ENCODE measurements around the gene HIPK4. TPM values are rescaled to one million over a fixed set of nuclear protein-coding genes. Genes with fewer than 3 reads are reported as not detected.

Gene HIPK4
- total RNA-seq, 1 experiment from 2014 or later = not detected

- Histone ChIP-seq H4K20me1 (ENCODE audit: low read length) (no peaks in the 10 kb centered on the region), H3K36me3 (ENCODE audit: low read depth, low read length) (peaks cover 8% of the 10 kb centered on the region; the same call in 1 of the 2 replicates), H3K9me2 (replicated peaks; ENCODE audit: low read length) (no peaks in the 10 kb centered on the region), H3K4me3 (ENCODE audit: low read length) (peak overlapping the region; percentile 76), H3K9ac (ENCODE audit: low read length) (peak overlapping the region; percentile 75), H3K4me2 (ENCODE audit: low read length) (peak overlapping the region; percentile 90), H2AFZ (ENCODE audit: low read length) (peak overlapping the region; percentile 79), H3K27me3 (ENCODE audit: low read length) (no peaks in the 10 kb centered on the region), H3K27ac (ENCODE audit: low read length) (peak overlapping the region; percentile 70), H3K79me2 (ENCODE audit: low read length) (peaks cover 33% of the 10 kb centered on the region), H3F3A (ENCODE audit: low read length, unreplicated experiment) (no peaks in the 10 kb centered on the region), H3K4me1 (ENCODE audit: insufficient read depth, low read length) (peaks cover 10% of the 10 kb centered on the region), H3K9me3 (ENCODE audit: low read length) (no peaks in the 10 kb centered on the region)
- CTCF ChIA-PET = interaction anchor here (0.6 to 1.5 kb wide), 10 partner anchors 17 to 501 kb away, joined by 3 to 11 read pairs (median 4); partner anchors contain the start of genes C19orf47, PLD3 and SERTAD3
- ATAC-seq (no peak), DNase-seq (no peak)
- TF ChIP-seq CTCF (conservative IDR thresholded peaks at IDR 0.05; ENCODE audit: low read depth, low read length) = no peak
- POLR2A ChIA-PET (ENCODE audit: unreplicated experiment) = interaction anchor here (0.5 to 0.8 kb wide), 2 partner anchors 12 to 43 kb away, joined by 4 to 10 read pairs; no protein-coding TSS in a partner anchor
- BruUV-seq (replicated peaks) = no TSS peak
- intact Hi-C loops (cut with micrococcal nuclease) = loop anchor here (2.0 to 5.0 kb wide), 2 partner anchors 22 to 73 kb away; partner anchors contain the start of genes C19orf47 and PLD3
These were observed 30.4 kb upstream of the HIPK4 start for GRCh38 chr19:40420451-40420765.

DNA sequence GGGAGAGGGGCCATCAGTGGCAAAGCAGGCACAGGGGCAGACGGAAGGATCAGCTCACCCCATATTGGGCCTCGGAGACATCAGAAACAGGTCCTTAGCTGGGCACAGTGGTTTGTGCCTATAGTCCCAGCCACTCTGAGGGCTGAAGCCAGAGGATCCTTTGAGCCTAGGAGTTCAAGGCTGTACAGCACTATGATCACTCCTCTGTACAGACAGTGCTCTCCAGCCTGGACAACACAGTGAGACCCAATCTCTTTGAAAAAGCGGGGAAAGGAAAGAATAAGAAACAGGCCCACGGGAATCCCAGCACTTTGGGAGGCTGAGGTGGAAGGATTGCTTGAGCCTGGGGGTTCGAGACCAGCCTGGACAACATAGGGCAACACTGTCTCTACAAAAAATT lies 29.8 kb upstream of the HIPK4 start:
- CTCF ChIA-PET = interaction anchor here (0.6 to 1.2 kb wide), 3 partner anchors 44 to 85 kb away, joined by 6 to 11 read pairs (median 6); no protein-coding TSS in a partner anchor
- no TSS peak for BruUV-seq (replicated peaks)
- no peaks in the 10 kb centered on the region for H4K20me1 ChIP-seq (ENCODE audit: low read length)
- intact Hi-C loops (cut with micrococcal nuclease) = loop anchor here (2.0 to 5.0 kb wide), 2 partner anchors 23 to 72 kb away; partner anchors contain the start of genes C19orf47 and PLD3
- no peak for DNase-seq
- POLR2A ChIA-PET (ENCODE audit: unreplicated experiment) = interaction anchor here (0.5 kb wide), 1 partner anchor 44 kb away, joined by 10 read pairs; no protein-coding TSS in a partner anchor
- no peak for TF ChIP-seq EZH2phosphoT487 (IDR thresholded peaks at IDR 0.05; ENCODE audit: borderline replicate concordance, low read length)
- TF ChIP-seq EZH2 (IDR thresholded peaks at IDR 0.05; ENCODE audit: low read length, unreplicated experiment) = no peak
- TF ChIP-seq CTCF (conservative IDR thresholded peaks at IDR 0.05; ENCODE audit: low read depth, low read length) = no peak
- ATAC-seq = no peak
- no peak overlapping the region for H3K27ac ChIP-seq (ENCODE audit: low read length)
- no peak overlapping the region for H3K4me3 ChIP-seq (ENCODE audit: low read length)
- H3K9me2 ChIP-seq (replicated peaks; ENCODE audit: low read length) = no peaks in the 10 kb centered on the region
- H3K9ac ChIP-seq (ENCODE audit: low read length) = no peak overlapping the region
- H3K27me3 ChIP-seq (ENCODE audit: low read length) = no peaks in the 10 kb centered on the region
- no peaks in the 10 kb centered on the region for H3K9me3 ChIP-seq (ENCODE audit: low read length)
- H3F3A ChIP-seq (ENCODE audit: low read length, unreplicated experiment) = no peaks in the 10 kb centered on the region
- peaks cover 10% of the 10 kb centered on the region for H3K4me1 ChIP-seq (ENCODE audit: insufficient read depth, low read length)
- H2AFZ ChIP-seq (ENCODE audit: low read length) = no peak overlapping the region
- peaks cover 27% of the 10 kb centered on the region for H3K79me2 ChIP-seq (ENCODE audit: low read length)
- peaks cover 8% of the 10 kb centered on the region; the same call in 1 of the 2 replicates for H3K36me3 ChIP-seq (ENCODE audit: low read depth, low read length)
- no peak overlapping the region for H3K4me2 ChIP-seq (ENCODE audit: low read length)

DNA sequence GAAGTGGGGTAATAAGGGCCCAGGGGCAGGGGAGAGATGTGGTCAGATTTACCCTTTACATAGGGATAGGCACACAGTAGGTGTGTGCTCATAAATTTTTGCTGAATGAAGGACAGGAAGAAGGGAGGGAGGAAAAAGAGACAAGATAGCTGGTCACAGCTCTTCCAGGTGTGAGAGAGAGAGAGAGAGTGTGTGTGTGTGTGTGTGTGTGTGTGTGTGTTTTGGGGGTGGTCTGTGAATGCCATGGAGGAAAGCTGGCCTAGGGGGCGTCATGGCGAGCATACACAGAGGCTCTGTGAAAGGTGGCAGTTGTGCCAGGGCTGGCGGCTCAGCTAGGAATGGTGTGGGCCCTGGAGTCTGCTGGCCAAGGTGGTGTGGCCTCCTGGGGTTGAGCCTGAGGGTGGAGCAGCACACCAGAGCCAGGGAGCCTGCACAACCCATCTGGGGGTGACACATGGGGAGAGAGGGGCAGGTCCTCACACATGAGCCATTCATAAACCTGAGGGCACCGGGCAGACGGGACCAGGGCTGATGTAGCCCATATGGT lies 29.2 kb upstream of the HIPK4 start:
- H3F3A ChIP-seq (ENCODE audit: low read length, unreplicated experiment) = no peaks in the 10 kb centered on the region
- no peak overlapping the region for H3K27ac ChIP-seq (ENCODE audit: low read length)
- no peaks in the 10 kb centered on the region for H4K20me1 ChIP-seq (ENCODE audit: low read length)
- ChIA-PET POLR2A (ENCODE audit: unreplicated experiment) (no interaction called here), CTCF (no interaction called here)
- H3K9me3 ChIP-seq (ENCODE audit: low read length) = no peaks in the 10 kb centered on the region
- H3K9me2 ChIP-seq (replicated peaks; ENCODE audit: low read length) = no peaks in the 10 kb centered on the region
- H3K4me3 ChIP-seq (ENCODE audit: low read length) = no peak overlapping the region
- ATAC-seq (no peak), DNase-seq (no peak)
- no peak overlapping the region for H2AFZ ChIP-seq (ENCODE audit: low read length)
- TF ChIP-seq EZH2 (IDR thresholded peaks at IDR 0.05; ENCODE audit: low read length, unreplicated experiment) (no peak), CTCF (conservative IDR thresholded peaks at IDR 0.05; ENCODE audit: low read depth, low read length) (no peak)
- peaks cover 10% of the 10 kb centered on the region for H3K4me1 ChIP-seq (ENCODE audit: insufficient read depth, low read length)
- no TSS peak for BruUV-seq (replicated peaks)
- H3K27me3 ChIP-seq (ENCODE audit: low read length) = no peaks in the 10 kb centered on the region
- peaks cover 8% of the 10 kb centered on the region; the same call in 1 of the 2 replicates for H3K36me3 ChIP-seq (ENCODE audit: low read depth, low read length)
- H3K4me2 ChIP-seq (ENCODE audit: low read length) = no peak overlapping the region
- intact Hi-C loops (cut with micrococcal nuclease) = no loop called here
- H3K9ac ChIP-seq (ENCODE audit: low read length) = no peak overlapping the region
- H3K79me2 ChIP-seq (ENCODE audit: low read length) = peaks cover 21% of the 10 kb centered on the region

Measured in PC-3 (cell line).